Measurements from ENCODE around the gene LENG8.
"Not testable (repeated sequence)": the region's sequence is repeated elsewhere in the genome, so short reads cannot be mapped to it uniquely, and the experiment has no call there.

The LENG8 gene

DNA sequence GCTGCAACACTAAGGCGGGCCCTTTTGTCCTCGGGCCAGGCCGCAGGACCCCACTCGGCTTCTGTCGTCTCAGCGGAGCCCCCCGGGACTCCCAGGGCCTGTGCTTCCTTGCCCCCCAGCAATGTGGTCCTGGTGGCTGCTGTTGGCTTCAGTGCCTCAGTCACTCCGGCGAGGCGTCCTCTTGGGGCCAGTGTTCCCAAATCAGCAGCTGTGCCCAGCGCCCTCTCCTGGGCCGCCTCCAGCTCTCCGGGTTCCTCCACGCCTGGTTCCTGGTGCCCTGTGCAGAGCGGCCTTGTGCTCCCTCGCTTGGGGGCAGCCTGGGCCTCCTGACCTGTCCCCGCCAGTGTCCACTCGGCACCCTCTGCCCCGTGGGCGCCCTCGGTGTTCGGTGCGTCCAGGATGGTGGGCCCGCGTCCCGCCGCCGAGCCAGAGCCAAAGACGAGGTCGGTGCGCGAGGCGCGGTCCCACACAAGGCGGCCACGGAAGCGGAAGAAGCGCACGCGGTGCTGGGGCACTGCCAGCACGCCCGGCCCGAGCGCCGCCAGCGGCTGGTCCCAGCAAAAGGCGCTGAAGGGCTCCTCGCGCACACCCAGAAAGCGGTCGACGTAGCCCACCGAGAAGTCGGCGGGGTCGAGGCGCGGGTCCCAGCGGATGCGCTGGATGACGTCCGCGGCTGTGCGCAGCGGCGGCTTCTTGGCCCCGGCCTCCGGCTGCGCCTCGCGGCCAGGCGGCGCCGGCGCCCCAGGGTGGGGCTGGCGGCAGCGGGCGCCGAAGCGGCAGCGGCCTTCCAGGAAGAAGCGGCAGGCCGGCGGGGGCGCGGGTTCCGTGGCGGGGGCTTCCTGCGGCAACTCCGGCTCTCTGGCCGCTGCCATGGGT is 13.9 kb downstream of the LENG8 start:
- Mint-ChIP-seq H3K4me1 (peaks cover 32% of the 10 kb centered on the region), H3K27me3 (ENCODE audit: low read depth, poor library complexity) (peaks cover 38% of the 10 kb centered on the region), H3K4me3 (peak overlapping the region; percentile 34), H3K27ac (no peak overlapping the region), H3K9me3 (peaks cover 4% of the 10 kb centered on the region), H3K36me3 (ENCODE audit: low read depth) (peaks cover 21% of the 10 kb centered on the region)
- peak; percentile 59 for DNase-seq
- no peak for TF ChIP-seq CTCF (IDR thresholded peaks at IDR 0.05)

GRCh38 chr19:54463531-54464043 is 14.6 kb downstream of the LENG8 start, which contains the start of gene LENG9:
TSS of gene LENG9 (minus strand) at chr19:54463778. CDS start at chr19:54463526, 252 bp downstream.
- Mint-ChIP-seq H3K4me3 (peak within 1 kb of the TSS; percentile 91), H3K27me3 (ENCODE audit: low read depth, poor library complexity) (peaks cover 45% of the 10 kb centered on the region), H3K36me3 (ENCODE audit: low read depth) (peaks cover 14% of the 10 kb centered on the region), H3K27ac (peak within 1 kb of the TSS; percentile 99), H3K9me3 (peaks cover 4% of the 10 kb centered on the region), H3K4me1 (peaks cover 32% of the 10 kb centered on the region)
- peak; percentile 99 for DNase-seq
- no peak for TF ChIP-seq CTCF (IDR thresholded peaks at IDR 0.05)

GRCh38 chr19:54464044-54464629 is 15.1 kb downstream of the LENG8 start:
- H3K27ac Mint-ChIP-seq: peak overlapping the region; percentile 99
- DNase-seq: peak; percentile 89
- peaks cover 50% of the 10 kb centered on the region for H3K27me3 Mint-ChIP-seq (ENCODE audit: low read depth, poor library complexity)
- H3K9me3 Mint-ChIP-seq: peaks cover 4% of the 10 kb centered on the region
- H3K36me3 Mint-ChIP-seq (ENCODE audit: low read depth): peaks cover 9% of the 10 kb centered on the region
- peak overlapping the region; percentile 91 for H3K4me3 Mint-ChIP-seq
- no peak for TF ChIP-seq CTCF (IDR thresholded peaks at IDR 0.05)
- peaks cover 28% of the 10 kb centered on the region for H3K4me1 Mint-ChIP-seq

- peak overlapping the region; percentile 91 for H3K4me3 Mint-ChIP-seq
- peak overlapping the region; percentile 99 for H3K27ac Mint-ChIP-seq
- peaks cover 57% of the 10 kb centered on the region for H3K27me3 Mint-ChIP-seq (ENCODE audit: low read depth, poor library complexity)
- DNase-seq: peak; percentile 88
- peaks cover 3% of the 10 kb centered on the region for H3K36me3 Mint-ChIP-seq (ENCODE audit: low read depth)
- H3K4me1 Mint-ChIP-seq: peaks cover 28% of the 10 kb centered on the region
- TF ChIP-seq CTCF (IDR thresholded peaks at IDR 0.05): no peak
- peaks cover 4% of the 10 kb centered on the region for H3K9me3 Mint-ChIP-seq
Measured at GRCh38 chr19:54464630-54465425, 15.8 kb downstream of the LENG8 start.

- H3K27me3 Mint-ChIP-seq (ENCODE audit: low read depth, poor library complexity): peaks cover 64% of the 10 kb centered on the region
- H3K4me3 Mint-ChIP-seq: peak overlapping the region; percentile 64
- no peak for TF ChIP-seq CTCF (IDR thresholded peaks at IDR 0.05)
- no peak overlapping the region for H3K27ac Mint-ChIP-seq
- DNase-seq: no peak
- peaks cover 33% of the 10 kb centered on the region for H3K4me1 Mint-ChIP-seq
- H3K9me3 Mint-ChIP-seq: peaks cover 4% of the 10 kb centered on the region
- H3K36me3 Mint-ChIP-seq (ENCODE audit: low read depth): no peaks in the 10 kb centered on the region
Measured at GRCh38 chr19:54465426-54466109, 16.6 kb downstream of the LENG8 start.

DNA sequence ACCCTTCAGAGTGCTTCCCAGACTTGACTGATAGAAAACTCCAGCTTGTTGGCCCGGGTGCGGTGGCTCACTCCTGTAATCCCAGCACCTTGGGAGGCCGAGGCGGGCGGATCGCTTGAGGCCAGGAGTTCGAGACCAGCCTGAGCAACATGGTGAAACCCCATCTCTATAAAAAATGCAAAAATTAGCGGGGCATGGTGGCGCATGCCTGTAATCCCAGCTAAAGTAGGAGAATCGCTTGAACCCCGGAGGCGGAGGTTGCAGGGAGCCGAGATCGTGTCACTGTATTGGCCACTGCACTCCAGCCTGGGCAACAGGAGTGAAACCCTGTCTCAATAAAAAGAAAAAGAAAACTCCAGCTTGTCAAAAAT is 17.1 kb downstream of the LENG8 start:
- not testable (repeated sequence) for H3K9me3 Mint-ChIP-seq; H3K36me3 Mint-ChIP-seq (ENCODE audit: low read depth); H3K27ac Mint-ChIP-seq; DNase-seq
- H3K27me3 Mint-ChIP-seq (ENCODE audit: low read depth, poor library complexity): peaks cover 70% of the 10 kb centered on the region
- peak overlapping the region; percentile 64 for H3K4me3 Mint-ChIP-seq
- peaks cover 39% of the 10 kb centered on the region for H3K4me1 Mint-ChIP-seq

Measured in nephron progenitor cell (in vitro differentiated cells).